GM12874 (cell line): ENCODE measurements around the gene GPAM.

ENCODE experiments used
- CTCF ChIP-seq: IDR thresholded peaks from 2 replicates; pipeline ENCODE4 v1.5.1; 2011; ENCODE audit warnings: low read depth, mild to moderate bottlenecking, control low read depth, low read length, moderate library complexity; ENCODE audit not compliant: insufficient read depth

Gene GPAM

GRCh38 chr10:112183329-112184051 lies at the start of gene GPAM:
Gene GPAM (minus strand): TSS chr10:112183765. CDS start chr10:112181784, 1,981 bp downstream.
- TF ChIP-seq CTCF, result no peak

GRCh38 chr10:112232670-112233069 lies 49.1 kb upstream of the GPAM start:
- TF ChIP-seq CTCF, result no peak

GRCh38 chr10:112231602-112232400 lies 48.2 kb upstream of the GPAM start:
- TF ChIP-seq CTCF, result no peak

- no peak for TF ChIP-seq CTCF
Measured at GRCh38 chr10:112230325-112230988, 46.9 kb upstream of the GPAM start.

GRCh38 chr10:112229901-112230300 lies 46.3 kb upstream of the GPAM start:
- no peak for TF ChIP-seq CTCF

- TF ChIP-seq CTCF, result no peak
Measured at GRCh38 chr10:112229096-112229495, 45.5 kb upstream of the GPAM start.

- no peak for TF ChIP-seq CTCF
Measured at GRCh38 chr10:112227331-112227987, 43.9 kb upstream of the GPAM start.
